ENCODE results near the gene CAMK2A. TPM values are rescaled to one million over a fixed set of nuclear protein-coding genes. Genes with fewer than 3 reads are reported as not detected.
A peak's percentile ranks its signal among the peaks of the same experiment; 100 is the strongest.

The CAMK2A gene
- total RNA-seq, 4 donors from 2014 or later, result not detected

- TF ChIP-seq POLR2A (IDR thresholded peaks at IDR 0.05), result no peak
- Histone ChIP-seq H3K4me1 (peaks cover 0 to 7% of the 10 kb centered on the region in 2 donors), H3K9me3 (no peaks in the 10 kb centered on the region), H3K4me3 (replicated peaks in 1 of 3) (no peak overlapping the region), H3K27me3 (no peaks in the 10 kb centered on the region), H3K36me3 (no peaks in the 10 kb centered on the region), H3K27ac (peak overlapping the region in 1 of 3 donors; percentile 26)
- intact Hi-C loops (cut with DNase I), result loop anchor here (10.0 kb wide), 1 partner anchor 379 kb away; no protein-coding TSS in a partner anchor
- 68 to 70% methylated on average over 6 to 7 of the region's 7 CpGs for WGBS, 2 donors
- no peak for DNase-seq
Measured at GRCh38 chr5:150214289-150214688, 75.3 kb downstream of the CAMK2A start.

GRCh38 chr5:150213530-150213929 is 76.0 kb downstream of the CAMK2A start:
- Histone ChIP-seq H3K9me3 (no peaks in the 10 kb centered on the region), H3K4me1 (peaks cover 0 to 12% of the 10 kb centered on the region in 2 donors), H3K36me3 (no peaks in the 10 kb centered on the region), H3K27me3 (no peaks in the 10 kb centered on the region), H3K4me3 (replicated peaks in 1 of 3) (no peak overlapping the region), H3K27ac (no peak overlapping the region)
- no peak for TF ChIP-seq POLR2A (IDR thresholded peaks at IDR 0.05)
- TF ChIP-seq CTCF (IDR thresholded peaks at IDR 0.05), result no peak
- no peak for DNase-seq
- 68 to 84% methylated on average over 6 of the region's 6 CpGs for WGBS, 2 donors
- intact Hi-C loops (cut with DNase I), result loop anchor here (10.0 kb wide), 1 partner anchor 379 kb away; no protein-coding TSS in a partner anchor

- Histone ChIP-seq H3K27me3 (no peaks in the 10 kb centered on the region), H3K9me3 (no peaks in the 10 kb centered on the region), H3K27ac (no peak overlapping the region), H3K36me3 (no peaks in the 10 kb centered on the region), H3K4me1 (peaks cover 0 to 8% of the 10 kb centered on the region in 2 donors), H3K4me3 (replicated peaks in 1 of 3) (no peak overlapping the region)
- TF ChIP-seq CTCF (IDR thresholded peaks at IDR 0.05) (no peak), POLR2A (IDR thresholded peaks at IDR 0.05) (no peak)
- no peak for DNase-seq
- 89% methylated on average over 10 to 15 of the region's 15 CpGs for WGBS, 2 donors
- intact Hi-C loops (cut with DNase I), result loop anchor here (10.0 kb wide), 1 partner anchor 377 kb away; no protein-coding TSS in a partner anchor
Measured at GRCh38 chr5:150211156-150212030, 78.2 kb downstream of the CAMK2A start.

GRCh38 chr5:150210644-150211043 is 78.9 kb downstream of the CAMK2A start:
- Histone ChIP-seq H3K36me3 (no peaks in the 10 kb centered on the region), H3K27ac (no peak overlapping the region), H3K9me3 (no peaks in the 10 kb centered on the region), H3K4me1 (peaks cover 0 to 8% of the 10 kb centered on the region in 2 donors), H3K27me3 (no peaks in the 10 kb centered on the region), H3K4me3 (replicated peaks in 1 of 3) (no peak overlapping the region)
- intact Hi-C loops (cut with DNase I), result loop anchor here (10.0 kb wide), 1 partner anchor 376 kb away; no protein-coding TSS in a partner anchor
- DNase-seq, result no peak
- TF ChIP-seq CTCF (IDR thresholded peaks at IDR 0.05) (no peak), POLR2A (IDR thresholded peaks at IDR 0.05) (no peak)
- 70 to 79% methylated on average over 5 to 6 of the region's 6 CpGs for WGBS, 2 donors

- no peak overlapping the region for H3K27ac ChIP-seq
- H3K27me3 ChIP-seq, result no peaks in the 10 kb centered on the region
- 38 to 40% methylated on average over 8 to 15 of the region's 21 CpGs for WGBS, 2 donors
- peak; percentile 58 to 71 for DNase-seq
- H3K4me3 ChIP-seq (replicated peaks in 1 of 3), result no peak overlapping the region
- intact Hi-C loops (cut with DNase I), result no loop called here
- no peaks in the 10 kb centered on the region for H3K9me3 ChIP-seq
- H3K36me3 ChIP-seq, result no peaks in the 10 kb centered on the region
- no peak for TF ChIP-seq POLR2A (IDR thresholded peaks at IDR 0.05)
- H3K4me1 ChIP-seq, result peaks cover 0 to 8% of the 10 kb centered on the region in 2 donors
Measured at GRCh38 chr5:150209099-150209635, 80.4 kb downstream of the CAMK2A start.
